Measurements from ENCODE around the gene C4BPB.

- TF ChIP-seq POLR2A (IDR thresholded peaks at IDR 0.05; ENCODE audit: low read depth, low read length) (no peak), CTCF (IDR thresholded peaks at IDR 0.05; ENCODE audit: extremely low read depth in 1 of 2, insufficient read depth in 1 of 2, low read depth in 1 of 2, low read length in 2 of 2) (no peak)
These were observed 28.1 kb upstream of the C4BPB start for GRCh38 chr1:207060596-207060995.
